Neural progenitor cell (in vitro differentiated cells): ENCODE data around the gene PEX5L. TPM values are rescaled to one million over a fixed set of nuclear protein-coding genes. Genes with fewer than 3 reads are reported as not detected.

Experiments
- DNase-seq: peaks from one replicate; pipeline ENCODE4 v3.0.0-alpha.2; 2016; ENCODE audit warnings: low spot score
- H2AFZ ChIP-seq: fragments of 200-600 bp; sonication (generic); replicated peaks from 2 replicates; pipeline ENCODE4 v1.6.1; 2016; ENCODE audit warnings: antibody characterized with exemption
- H3F3A ChIP-seq: fragments of 200-600 bp; sonication (generic); 2 replicates; pipeline ENCODE4 v1.6.1; 2016; ENCODE audit warnings: antibody characterized with exemption, low read depth
- H3K27ac ChIP-seq: fragments of 200-600 bp; sonication (generic); 2 replicates; pipeline ENCODE4 v1.5.1; 2016; ENCODE audit warnings: mild to moderate bottlenecking
- H3K27me3 ChIP-seq: fragments of 200-600 bp; sonication (generic); 2 replicates; pipeline ENCODE4 v1.6.1; 2016; ENCODE audit warnings: mild to moderate bottlenecking, moderate library complexity
- H3K36me3 ChIP-seq: fragments of 200-600 bp; sonication (generic); 2 replicates; pipeline ENCODE4 v1.5.1; 2016
- H3K4me1 ChIP-seq: fragments of 200-600 bp; sonication (generic); 2 replicates; pipeline ENCODE4 v1.6.1; 2016; ENCODE audit warnings: mixed run types
- H3K4me2 ChIP-seq: fragments of 200-600 bp; sonication (generic); 2 replicates; pipeline ENCODE4 v1.6.1; 2016
- H3K4me3 ChIP-seq: fragments of 200-600 bp; sonication (generic); 2 replicates; pipeline ENCODE4 v1.5.1; 2016
- H3K79me2 ChIP-seq: fragments of 200-600 bp; sonication (generic); 2 replicates; pipeline ENCODE4 v1.6.1; 2016; ENCODE audit warnings: low read depth
- H3K9ac ChIP-seq: fragments of 200-600 bp; sonication (generic); 2 replicates; pipeline ENCODE4 v1.6.1; 2016
- H3K9me3 ChIP-seq: fragments of 200-600 bp; sonication (generic); 2 replicates; pipeline ENCODE4 v1.5.1; 2016; ENCODE audit warnings: low read depth
- H4K20me1 ChIP-seq: fragments of 200-600 bp; sonication (generic); 2 replicates; pipeline ENCODE4 v1.6.1; 2016; ENCODE audit warnings: low read depth
- H3K27ac Mint-ChIP-seq: 3 replicates; pipeline ENCODE4 v1.8.0; 2021; ENCODE audit warnings: mixed read lengths
- H3K27me3 Mint-ChIP-seq: 2 replicates; pipeline ENCODE4 v1.8.0; 2022; ENCODE audit warnings: low read depth, mild to moderate bottlenecking, inconsistent platforms, moderate library complexity, mixed read lengths; ENCODE audit not compliant: insufficient read depth
- H3K36me3 Mint-ChIP-seq: 3 replicates; pipeline ENCODE4 v1.8.0; 2021; ENCODE audit warnings: mixed read lengths
- H3K4me1 Mint-ChIP-seq: 3 replicates; pipeline ENCODE4 v1.8.0; 2021; ENCODE audit warnings: mixed read lengths
- H3K4me3 Mint-ChIP-seq: 3 replicates; pipeline ENCODE4 v1.8.0; 2021; ENCODE audit warnings: mild to moderate bottlenecking, moderate library complexity, mixed read lengths
- H3K9me3 Mint-ChIP-seq: 3 replicates; pipeline ENCODE4 v1.8.0; 2020; ENCODE audit warnings: mixed read lengths
- CTCF ChIP-seq: fragments of 200-600 bp; sonication (generic); IDR thresholded peaks from 2 replicates; pipeline ENCODE4 v1.5.1; 2017; ENCODE audit warnings: antibody characterized with exemption, mild to moderate bottlenecking
- EZH2 ChIP-seq: fragments of 200-600 bp; sonication (generic); IDR thresholded peaks from 2 replicates; pipeline ENCODE4 v1.6.1; 2017; ENCODE audit warnings: antibody characterized with exemption, mild to moderate bottlenecking, moderate library complexity
- EZH2phosphoT487 ChIP-seq: fragments of 200-600 bp; sonication (generic); IDR thresholded peaks from 2 replicates; pipeline ENCODE4 v1.6.1; 2017; ENCODE audit warnings: antibody characterized with exemption
- total RNA-seq: library from RNA; depleted of rRNA; stranded (reverse); fragments of >200 nt; gene quantifications from 2 replicates; pipeline ENCODE4 v1.2.3, GENCODE V29; 2015; ENCODE audit warnings: low replicate concordance

The PEX5L gene
- total RNA-seq, 1 donor from 2014 or later = 0.90 TPM

DNA sequence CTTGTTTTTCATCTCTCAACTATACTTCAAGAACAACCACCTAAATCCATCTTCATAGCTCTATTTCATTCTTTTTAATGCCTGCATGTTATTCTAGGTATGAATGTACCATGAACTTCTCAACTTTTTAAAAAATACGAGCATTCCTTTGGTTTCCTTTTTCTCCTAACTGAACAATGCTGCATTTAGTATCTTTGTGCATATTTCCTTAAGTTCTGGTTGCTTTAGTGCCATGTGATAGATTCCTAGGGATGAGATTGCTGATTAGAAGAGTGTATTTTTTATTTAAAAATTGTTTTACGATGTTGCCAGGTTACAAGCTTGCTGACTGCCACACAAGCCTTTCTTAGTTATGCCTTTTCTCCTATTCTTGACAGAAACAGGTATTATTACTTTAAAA is 34.7 kb downstream of the PEX5L start:
- Histone ChIP-seq H3K9me3 (no peaks in the 10 kb centered on the region), H3K27ac (no peak overlapping the region), H3K79me2 (no peaks in the 10 kb centered on the region), H3K9ac (no peak overlapping the region), H2AFZ (no peak overlapping the region), H3K4me2 (no peak overlapping the region), H3F3A (no peaks in the 10 kb centered on the region), H3K36me3 (no peaks in the 10 kb centered on the region), H4K20me1 (no peaks in the 10 kb centered on the region), H3K4me1 (peaks cover 10% of the 10 kb centered on the region), H3K4me3 (no peak overlapping the region), H3K27me3 (no peaks in the 10 kb centered on the region)
- Mint-ChIP-seq H3K4me3 (no peak overlapping the region), H3K36me3 (no peaks in the 10 kb centered on the region), H3K27me3 (no peaks in the 10 kb centered on the region), H3K4me1 (no peaks in the 10 kb centered on the region), H3K9me3 (peaks cover 6% of the 10 kb centered on the region), H3K27ac (no peak overlapping the region)
- DNase-seq = no peak
- no peak for TF ChIP-seq CTCF
- TF ChIP-seq EZH2phosphoT487 = no peak

GRCh38 chr3:180000500-180000899 is 36.2 kb downstream of the PEX5L start:
- Histone ChIP-seq H3K9ac (no peak overlapping the region), H2AFZ (no peak overlapping the region), H3K4me2 (no peak overlapping the region), H3K79me2 (no peaks in the 10 kb centered on the region), H3K4me3 (no peak overlapping the region), H3F3A (no peaks in the 10 kb centered on the region), H3K36me3 (no peaks in the 10 kb centered on the region), H3K9me3 (no peaks in the 10 kb centered on the region), H3K27ac (no peak overlapping the region), H3K4me1 (peaks cover 10% of the 10 kb centered on the region), H3K27me3 (no peaks in the 10 kb centered on the region), H4K20me1 (no peaks in the 10 kb centered on the region)
- Mint-ChIP-seq H3K4me1 (no peaks in the 10 kb centered on the region), H3K27me3 (no peaks in the 10 kb centered on the region), H3K36me3 (no peaks in the 10 kb centered on the region), H3K9me3 (peaks cover 7% of the 10 kb centered on the region), H3K4me3 (no peak overlapping the region), H3K27ac (no peak overlapping the region)
- TF ChIP-seq EZH2phosphoT487 = no peak
- no peak for TF ChIP-seq CTCF
- no peak for TF ChIP-seq EZH2
- no peak for DNase-seq

DNA sequence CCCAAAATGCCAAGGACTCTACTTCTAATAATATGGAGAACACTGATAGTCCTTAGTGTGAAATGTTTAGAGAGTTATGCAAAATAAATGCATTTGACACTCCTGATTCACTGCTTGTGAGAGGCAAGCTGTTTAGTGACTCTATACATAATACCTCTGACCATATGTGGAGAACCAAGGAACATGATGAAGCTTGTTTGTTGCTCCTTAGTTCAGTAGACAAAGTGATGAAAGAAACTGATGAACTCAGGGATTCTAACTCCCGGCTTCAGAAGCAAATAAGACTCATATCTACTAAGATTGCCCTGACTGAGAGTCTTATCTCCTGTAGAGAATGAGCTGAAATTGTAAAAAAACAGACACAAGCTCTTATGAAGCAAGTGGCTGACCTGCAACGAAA is 41.3 kb downstream of the PEX5L start:
- Histone ChIP-seq H3K4me2 (no peak overlapping the region), H4K20me1 (no peaks in the 10 kb centered on the region), H3K4me3 (no peak overlapping the region), H2AFZ (no peak overlapping the region), H3K27ac (no peak overlapping the region), H3K36me3 (no peaks in the 10 kb centered on the region), H3F3A (no peaks in the 10 kb centered on the region), H3K4me1 (no peaks in the 10 kb centered on the region), H3K79me2 (no peaks in the 10 kb centered on the region), H3K9me3 (no peaks in the 10 kb centered on the region), H3K9ac (no peak overlapping the region), H3K27me3 (no peaks in the 10 kb centered on the region)
- no peak for DNase-seq
- H3K27ac Mint-ChIP-seq = no peak overlapping the region
- peaks cover 7% of the 10 kb centered on the region for H3K9me3 Mint-ChIP-seq
- no peaks in the 10 kb centered on the region for H3K36me3 Mint-ChIP-seq
- no peak overlapping the region for H3K4me3 Mint-ChIP-seq
- TF ChIP-seq EZH2phosphoT487 (no peak), CTCF (no peak), EZH2 (no peak)
- no peaks in the 10 kb centered on the region for H3K4me1 Mint-ChIP-seq
- peaks cover 2% of the 10 kb centered on the region for H3K27me3 Mint-ChIP-seq

GRCh38 chr3:179991883-179992282 is 44.9 kb downstream of the PEX5L start:
- Histone ChIP-seq H3K27ac (no peak overlapping the region), H3K27me3 (no peaks in the 10 kb centered on the region), H3K4me3 (no peak overlapping the region), H3K9ac (no peak overlapping the region), H3F3A (no peaks in the 10 kb centered on the region), H3K36me3 (no peaks in the 10 kb centered on the region), H2AFZ (no peak overlapping the region), H3K79me2 (no peaks in the 10 kb centered on the region), H3K4me1 (no peaks in the 10 kb centered on the region), H3K4me2 (no peak overlapping the region), H3K9me3 (no peaks in the 10 kb centered on the region), H4K20me1 (no peaks in the 10 kb centered on the region)
- DNase-seq = no peak
- Mint-ChIP-seq H3K4me1 (no peaks in the 10 kb centered on the region), H3K4me3 (no peak overlapping the region), H3K9me3 (peaks cover 7% of the 10 kb centered on the region), H3K27ac (no peak overlapping the region), H3K27me3 (peaks cover 2% of the 10 kb centered on the region), H3K36me3 (no peaks in the 10 kb centered on the region)
- no peak for TF ChIP-seq EZH2
